MM.1S (cell line): ENCODE results near the gene CTNNA2.

Experiments used
- DNase-seq: peaks from one replicate; pipeline ENCODE4 v3.0.0-alpha.2; 2015
- H2AFZ ChIP-seq: fragments of 300-600 bp; sonication (generic); 2 replicates; pipeline ENCODE4 v1.6.0; 2016; ENCODE audit warnings: antibody characterized with exemption, low read length
- H3F3A ChIP-seq: fragments of 300-600 bp; sonication (generic); 2 replicates; pipeline ENCODE4 v1.6.1; 2016; ENCODE audit warnings: mild to moderate bottlenecking, antibody characterized with exemption, low read length, moderate library complexity, mixed read lengths; ENCODE audit not compliant: insufficient read depth
- H3K27ac ChIP-seq: fragments of 300-600 bp; sonication (generic); 2 replicates; pipeline ENCODE4 v1.5.1; 2016; ENCODE audit warnings: mild to moderate bottlenecking, low read length
- H3K27me3 ChIP-seq: fragments of 300-600 bp; sonication (generic); replicated peaks from 2 replicates; pipeline ENCODE4 v1.6.0; 2016; ENCODE audit warnings: low read length; ENCODE audit not compliant: insufficient read depth
- H3K36me3 ChIP-seq: fragments of 300-600 bp; sonication (generic); replicated peaks from 2 replicates; pipeline ENCODE4 v1.6.1; 2016; ENCODE audit warnings: mild to moderate bottlenecking, low read length, mixed read lengths; ENCODE audit not compliant: insufficient read depth
- H3K4me1 ChIP-seq: fragments of 300-600 bp; sonication (generic); 2 replicates; pipeline ENCODE4 v1.6.1; 2016; ENCODE audit warnings: low read length, mixed read lengths
- H3K4me2 ChIP-seq: fragments of 300-600 bp; sonication (generic); 2 replicates; pipeline ENCODE4 v1.6.0; 2016; ENCODE audit warnings: low read depth, low read length
- H3K4me3 ChIP-seq: fragments of 300-600 bp; sonication (generic); 2 replicates; pipeline ENCODE4 v1.5.1; 2016; ENCODE audit warnings: low read length, mixed read lengths
- H3K79me2 ChIP-seq: fragments of 300-600 bp; sonication (generic); 2 replicates; pipeline ENCODE4 v1.6.1; 2016; ENCODE audit warnings: mixed run types, low read length, mixed read lengths
- H3K9ac ChIP-seq: fragments of 300-600 bp; sonication (generic); 2 replicates; pipeline ENCODE4 v1.6.1; 2016; ENCODE audit warnings: low read length, mixed read lengths
- H3K9me2 ChIP-seq: fragments of 300-600 bp; sonication (generic); replicated peaks from 2 replicates; pipeline ENCODE4 v1.6.1; 2016; ENCODE audit warnings: mild to moderate bottlenecking, low read length, mixed read lengths; ENCODE audit not compliant: insufficient read depth
- H3K9me3 ChIP-seq: fragments of 300-600 bp; sonication (generic); replicated peaks from 2 replicates; pipeline ENCODE4 v1.6.1; 2016; ENCODE audit warnings: mild to moderate bottlenecking, low read length, mixed read lengths; ENCODE audit not compliant: insufficient read depth
- H4K20me1 ChIP-seq: fragments of 300-600 bp; sonication (generic); 2 replicates; pipeline ENCODE4 v1.6.1; 2016; ENCODE audit warnings: mild to moderate bottlenecking, low read length, moderate library complexity, mixed read lengths; ENCODE audit not compliant: insufficient read depth
- CTCF ChIP-seq: fragments of 300-600 bp; sonication (generic); IDR thresholded peaks from 2 replicates; pipeline ENCODE4 v1.5.1; 2016; ENCODE audit warnings: antibody characterized with exemption, low read length, mixed read lengths
- EZH2 ChIP-seq: fragments of 300-600 bp; sonication (generic); optimal IDR thresholded peaks from 2 replicates; pipeline ENCODE3; 2017; ENCODE audit warnings: low read depth, mild to moderate bottlenecking, antibody characterized with exemption, low read length, mixed read lengths
- EZH2phosphoT487 ChIP-seq: fragments of 300-600 bp; sonication (generic); IDR thresholded peaks from 2 replicates; pipeline ENCODE4 v1.6.1; 2018; ENCODE audit warnings: antibody characterized with exemption, low read length

CTNNA2 gene

GRCh38 chr2:79638954-79639353 is 126.1 kb downstream of the CTNNA2 start:
- H3F3A ChIP-seq: no peaks in the 10 kb centered on the region

GRCh38 chr2:79640001-79640400 is 127.2 kb downstream of the CTNNA2 start:
- H2AFZ ChIP-seq: no peak overlapping the region
- no peak overlapping the region for H3K9ac ChIP-seq
- H3K4me1 ChIP-seq: no peaks in the 10 kb centered on the region
- no peaks in the 10 kb centered on the region for H3F3A ChIP-seq
- no peaks in the 10 kb centered on the region for H3K9me3 ChIP-seq
- TF ChIP-seq EZH2phosphoT487 (no peak), CTCF (no peak), EZH2 (no peak)
- H3K27me3 ChIP-seq: no peaks in the 10 kb centered on the region
- DNase-seq: no peak
- no peaks in the 10 kb centered on the region for H3K9me2 ChIP-seq
- H3K27ac ChIP-seq: no peak overlapping the region
- no peaks in the 10 kb centered on the region for H3K36me3 ChIP-seq
- no peaks in the 10 kb centered on the region for H3K79me2 ChIP-seq
- H3K4me2 ChIP-seq: no peak overlapping the region
- H3K4me3 ChIP-seq: no peak overlapping the region
- H4K20me1 ChIP-seq: no peaks in the 10 kb centered on the region

More at GRCh38 chr2:79638954-79639353, 126.1 kb downstream of the CTNNA2 start:
- Histone ChIP-seq H3K4me2 (no peak overlapping the region), H2AFZ (no peak overlapping the region), H3K27me3 (no peaks in the 10 kb centered on the region), H3K79me2 (no peaks in the 10 kb centered on the region), H3K36me3 (no peaks in the 10 kb centered on the region), H3K9ac (no peak overlapping the region), H3K9me2 (no peaks in the 10 kb centered on the region), H3K4me3 (no peak overlapping the region), H3K9me3 (no peaks in the 10 kb centered on the region), H3K4me1 (no peaks in the 10 kb centered on the region), H4K20me1 (no peaks in the 10 kb centered on the region), H3K27ac (no peak overlapping the region)
- TF ChIP-seq EZH2 (no peak), CTCF (no peak), EZH2phosphoT487 (no peak)
- no peak for DNase-seq

- TF ChIP-seq EZH2 (no peak), CTCF (no peak), EZH2phosphoT487 (no peak)
- H3K9ac ChIP-seq: no peak overlapping the region
- no peaks in the 10 kb centered on the region for H3K4me1 ChIP-seq
- H3K36me3 ChIP-seq: no peaks in the 10 kb centered on the region
- H3K27me3 ChIP-seq: no peaks in the 10 kb centered on the region
- no peak for DNase-seq
- H3K9me3 ChIP-seq: no peaks in the 10 kb centered on the region
- H3K79me2 ChIP-seq: no peaks in the 10 kb centered on the region
- no peak overlapping the region for H3K27ac ChIP-seq
- H4K20me1 ChIP-seq: no peaks in the 10 kb centered on the region
- no peak overlapping the region for H3K4me2 ChIP-seq
- H2AFZ ChIP-seq: no peak overlapping the region
- no peaks in the 10 kb centered on the region for H3F3A ChIP-seq
- no peak overlapping the region for H3K4me3 ChIP-seq
- no peaks in the 10 kb centered on the region for H3K9me2 ChIP-seq
Measured at GRCh38 chr2:79649531-79649930, 136.7 kb downstream of the CTNNA2 start.
